SU-DHL-6 (cell line): ENCODE measurements around the gene MYBPHL.

Source experiments
- EZH2phosphoT487 ChIP-seq: fragments of 200-600 bp; sonication (generic), shearing (Covaris generic); conservative IDR thresholded peaks from 2 replicates; pipeline ENCODE4 v1.6.1; 2018; ENCODE audit warnings: mild to moderate bottlenecking, antibody characterized with exemption, low read length, moderate library complexity, mixed read lengths
- TF ChIP-seq, protein P1 (sequence below): fragments of 200-600 bp; sonication (generic); IDR thresholded peaks from one replicate; pipeline ENCODE4 v1.5.1; 2017; ENCODE audit warnings: antibody characterized with exemption, mild to moderate bottlenecking, low read length, moderate library complexity; ENCODE audit not compliant: insufficient read depth, poor library complexity, severe bottlenecking

DNA sequence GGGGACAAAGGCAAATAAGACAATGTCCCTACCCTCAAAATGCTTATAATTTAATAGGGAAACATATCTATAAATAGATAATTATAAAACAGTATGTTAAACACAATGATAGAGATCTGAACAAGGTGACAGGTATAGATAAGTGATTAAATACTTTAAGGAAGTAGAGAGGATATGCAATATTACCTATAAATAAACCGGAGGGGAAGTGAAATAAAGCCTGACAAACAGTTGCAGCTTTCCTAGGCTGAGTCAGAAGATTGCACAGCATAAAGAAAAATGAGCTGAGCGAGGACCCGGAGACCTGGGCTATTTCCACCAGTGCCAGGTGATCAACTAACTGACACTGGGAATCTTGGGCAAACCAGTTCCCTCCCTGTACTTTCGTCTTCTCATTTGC is 12.3 kb downstream of the MYBPHL start:
- TF ChIP-seq, protein P1, sequence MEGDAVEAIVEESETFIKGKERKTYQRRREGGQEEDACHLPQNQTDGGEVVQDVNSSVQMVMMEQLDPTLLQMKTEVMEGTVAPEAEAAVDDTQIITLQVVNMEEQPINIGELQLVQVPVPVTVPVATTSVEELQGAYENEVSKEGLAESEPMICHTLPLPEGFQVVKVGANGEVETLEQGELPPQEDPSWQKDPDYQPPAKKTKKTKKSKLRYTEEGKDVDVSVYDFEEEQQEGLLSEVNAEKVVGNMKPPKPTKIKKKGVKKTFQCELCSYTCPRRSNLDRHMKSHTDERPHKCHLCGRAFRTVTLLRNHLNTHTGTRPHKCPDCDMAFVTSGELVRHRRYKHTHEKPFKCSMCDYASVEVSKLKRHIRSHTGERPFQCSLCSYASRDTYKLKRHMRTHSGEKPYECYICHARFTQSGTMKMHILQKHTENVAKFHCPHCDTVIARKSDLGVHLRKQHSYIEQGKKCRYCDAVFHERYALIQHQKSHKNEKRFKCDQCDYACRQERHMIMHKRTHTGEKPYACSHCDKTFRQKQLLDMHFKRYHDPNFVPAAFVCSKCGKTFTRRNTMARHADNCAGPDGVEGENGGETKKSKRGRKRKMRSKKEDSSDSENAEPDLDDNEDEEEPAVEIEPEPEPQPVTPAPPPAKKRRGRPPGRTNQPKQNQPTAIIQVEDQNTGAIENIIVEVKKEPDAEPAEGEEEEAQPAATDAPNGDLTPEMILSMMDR: no peak
- no peak for TF ChIP-seq EZH2phosphoT487
